ENCODE measurements around the gene SNCAIP.
"Not testable (repeated sequence)": the region's sequence is repeated elsewhere in the genome, so short reads cannot be mapped to it uniquely, and the experiment has no call there.

The SNCAIP gene

GRCh38 chr5:122465994-122466393, 154.0 kb downstream of the SNCAIP start:
- no peak for DNase-seq (ENCODE audit: low spot score)

DNA sequence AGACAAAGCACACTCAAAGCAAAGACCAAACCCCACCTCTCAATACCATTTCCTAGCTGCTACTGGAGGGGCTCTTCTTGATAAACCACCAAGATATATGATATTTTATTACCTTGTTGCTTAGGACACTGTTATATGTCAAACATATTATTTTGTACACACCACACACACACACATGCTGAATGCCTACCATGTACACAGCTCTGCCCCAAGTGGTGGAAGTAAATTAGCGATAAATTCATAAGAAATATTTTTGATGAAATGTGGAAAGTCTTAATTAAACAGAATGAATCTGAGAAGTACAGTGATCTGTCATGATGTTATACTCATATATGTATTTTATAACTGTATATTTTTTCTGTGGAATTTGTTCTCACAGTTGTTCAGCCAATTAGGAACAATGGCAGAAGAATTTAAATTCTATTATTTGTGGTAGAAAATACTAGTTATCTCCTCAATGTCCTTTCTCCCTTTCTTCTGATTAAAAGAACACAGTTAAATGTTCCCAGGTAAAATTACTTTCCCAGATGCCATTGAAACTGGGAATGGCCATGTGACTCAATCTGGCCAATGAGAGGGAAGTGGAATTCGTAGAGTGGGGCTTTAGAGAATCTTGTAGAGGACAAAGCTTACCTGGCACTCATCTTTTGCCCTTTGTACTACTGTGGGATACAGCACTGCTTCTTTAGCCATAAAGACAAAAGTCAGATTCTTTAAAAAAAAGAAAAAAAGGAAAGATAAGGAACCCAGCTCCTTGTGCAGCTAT, 156.5 kb downstream of the SNCAIP start:
- DNase-seq (ENCODE audit: low spot score): no peak

DNA sequence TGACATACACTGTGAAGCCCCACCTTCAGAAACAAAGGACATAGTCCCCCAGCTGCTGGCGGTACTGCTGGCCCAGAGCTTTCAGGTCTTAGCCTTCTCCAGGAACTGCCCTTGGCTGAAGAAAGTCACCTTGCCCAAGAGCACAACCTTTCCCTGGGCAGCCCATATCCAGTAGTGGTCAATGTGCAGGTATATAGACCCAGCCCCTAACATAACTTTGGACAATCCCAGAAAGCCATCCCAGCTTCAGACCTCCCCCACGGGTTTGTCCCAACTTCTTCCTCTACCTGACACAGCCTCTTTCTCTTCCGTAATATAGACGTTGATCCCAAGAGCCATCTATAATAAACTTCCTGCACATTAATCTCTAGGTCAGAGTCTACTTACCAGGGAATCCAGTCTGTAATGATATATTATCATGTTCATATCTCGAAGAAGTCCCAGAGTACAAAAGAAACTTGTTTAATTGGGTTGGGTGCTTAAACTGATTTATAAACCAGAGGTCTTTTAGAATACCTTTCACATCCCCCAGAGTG, 157.4 kb downstream of the SNCAIP start:
- no peak for DNase-seq (ENCODE audit: low spot score)

DNA sequence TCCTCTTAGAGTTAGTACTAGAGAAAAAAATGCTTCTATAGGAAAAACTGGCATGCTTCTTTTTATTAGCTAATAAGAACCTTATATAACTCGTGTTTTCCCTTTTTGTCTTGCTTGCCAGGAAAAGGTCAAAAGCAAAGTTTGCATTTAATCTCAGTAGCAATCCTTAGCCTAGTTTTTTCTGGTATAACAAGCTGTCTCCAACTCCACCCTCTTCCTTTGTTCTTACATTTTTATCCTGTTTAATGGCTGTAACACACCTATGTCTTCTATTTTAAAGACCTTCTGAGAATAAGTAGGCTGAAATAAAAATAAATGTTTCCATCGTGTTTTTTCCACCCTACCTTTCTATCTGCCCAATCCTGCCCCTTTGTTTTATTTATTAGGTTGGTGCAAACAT, 158.3 kb downstream of the SNCAIP start:
- no peak for DNase-seq (ENCODE audit: low spot score)

- DNase-seq (ENCODE audit: low spot score): no peak
These were observed 159.2 kb downstream of the SNCAIP start for GRCh38 chr5:122471031-122471751.

DNA sequence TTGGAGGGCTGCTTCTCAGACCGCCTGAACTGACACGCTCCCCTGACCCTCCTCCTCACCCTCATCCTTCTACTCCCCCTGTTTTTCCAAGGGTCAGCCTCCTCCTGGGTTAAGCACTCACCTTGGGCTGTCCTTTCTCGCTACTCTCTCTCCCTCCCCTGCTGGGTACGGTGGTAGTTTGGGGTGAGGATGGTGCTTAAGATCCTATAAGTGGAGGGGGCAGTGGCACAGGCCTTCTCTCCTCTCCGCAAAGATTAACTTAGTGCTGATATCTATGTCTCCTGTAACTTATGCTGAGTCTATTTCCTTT, 159.7 kb downstream of the SNCAIP start:
- DNase-seq (ENCODE audit: low spot score): no peak

DNA sequence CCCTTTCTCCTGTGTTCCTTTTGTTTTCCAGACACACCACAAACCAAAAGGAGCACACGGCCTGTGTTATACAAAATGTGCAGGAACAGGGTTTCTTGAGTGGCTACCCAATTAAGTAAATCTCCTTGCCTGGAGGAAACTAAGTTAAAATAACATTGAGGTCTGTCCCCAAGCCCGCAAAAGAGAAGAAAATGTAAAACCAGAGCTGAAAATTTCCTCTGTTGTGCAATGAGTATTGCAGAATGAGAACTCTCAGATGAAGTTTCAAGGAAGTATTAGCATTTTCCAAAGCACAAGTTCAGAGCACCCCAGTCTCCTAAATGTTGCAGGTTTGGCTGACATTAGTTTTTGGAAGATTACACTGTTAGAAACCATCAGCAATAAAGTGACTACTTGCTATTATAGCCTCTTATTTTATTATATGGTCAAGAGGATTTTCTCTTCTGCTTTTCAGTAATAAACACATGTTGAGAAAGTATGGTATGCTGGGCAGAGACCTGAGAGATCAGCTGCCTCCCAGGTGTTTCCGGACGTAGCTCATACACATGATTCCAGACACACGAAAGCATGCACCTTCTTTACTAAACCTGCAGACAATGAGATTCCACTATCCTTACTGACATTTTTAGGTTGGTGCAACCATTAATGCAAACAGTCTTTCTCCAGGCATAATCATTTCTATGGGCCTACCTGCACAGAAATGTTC, 161.3 kb downstream of the SNCAIP start:
- no peak for DNase-seq (ENCODE audit: low spot score)

GRCh38 chr5:122473941-122474340, 161.9 kb downstream of the SNCAIP start:
- no peak for DNase-seq (ENCODE audit: low spot score)

GRCh38 chr5:122478741-122479442, 166.9 kb downstream of the SNCAIP start:
- DNase-seq (ENCODE audit: low spot score): no peak

GRCh38 chr5:122480146-122480545, 168.1 kb downstream of the SNCAIP start:
- DNase-seq (ENCODE audit: low spot score): no peak

DNA sequence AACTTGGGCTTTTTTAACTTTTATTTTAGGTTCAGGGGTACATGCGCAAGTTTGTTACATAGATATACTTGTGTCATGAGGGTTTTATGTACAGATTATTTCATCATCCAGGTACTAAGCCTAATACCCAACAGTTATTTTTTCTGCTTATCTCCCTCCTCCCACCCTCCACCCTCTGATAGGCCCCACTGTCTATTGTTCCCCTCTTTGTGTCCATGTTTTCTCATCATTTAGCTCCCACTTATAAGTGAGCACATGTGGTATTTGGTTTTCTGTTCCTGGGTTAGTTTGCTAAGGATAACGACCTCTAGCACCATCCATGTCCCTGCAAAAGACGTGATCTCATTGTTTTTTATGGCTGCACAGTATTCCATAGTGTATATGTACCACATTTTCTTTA, 172.1 kb downstream of the SNCAIP start:
- DNase-seq (ENCODE audit: low spot score): no peak

DNA sequence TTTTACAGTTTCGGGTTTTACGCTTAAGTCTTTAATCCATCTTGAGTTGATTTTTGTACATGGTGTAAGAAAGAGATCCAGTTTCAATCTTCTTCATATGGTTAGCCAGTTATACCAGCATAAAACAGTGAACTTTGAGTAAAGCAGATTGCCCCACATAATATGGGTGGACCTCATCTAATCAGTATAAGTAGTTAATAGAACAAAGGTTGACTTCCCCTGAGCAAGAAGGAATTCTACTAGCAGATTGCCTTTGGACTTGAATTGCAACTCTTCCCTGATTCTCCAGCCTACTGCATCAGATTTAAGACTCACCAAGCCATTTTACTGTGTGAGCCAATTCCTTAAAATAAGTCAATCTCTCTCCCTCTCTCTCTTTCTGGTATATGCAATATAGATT, 173.2 kb downstream of the SNCAIP start:
- DNase-seq (ENCODE audit: low spot score): no peak

GRCh38 chr5:122486616-122487015, 174.6 kb downstream of the SNCAIP start:
- not testable (repeated sequence) for DNase-seq (ENCODE audit: low spot score)

DNA sequence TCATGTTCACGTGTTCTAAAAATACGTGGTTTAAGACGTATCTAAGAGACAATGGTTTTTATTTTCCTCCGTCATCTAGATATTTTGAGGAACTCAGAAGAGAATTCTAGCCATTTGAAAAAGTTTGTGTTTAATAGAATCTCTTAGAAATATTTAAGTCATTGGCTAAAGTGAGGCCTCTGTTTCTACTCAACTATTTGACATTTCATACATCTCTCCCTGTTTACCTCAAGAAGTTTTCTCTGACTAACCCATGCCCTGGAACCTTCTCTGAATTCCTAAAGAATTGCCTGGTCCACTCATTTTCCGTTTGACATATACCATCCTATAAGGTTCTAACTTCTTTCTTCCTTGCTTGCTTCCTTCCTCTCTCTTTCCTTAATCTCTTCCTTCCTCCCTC, 178.7 kb downstream of the SNCAIP start:
- no peak for DNase-seq (ENCODE audit: low spot score)

DNA sequence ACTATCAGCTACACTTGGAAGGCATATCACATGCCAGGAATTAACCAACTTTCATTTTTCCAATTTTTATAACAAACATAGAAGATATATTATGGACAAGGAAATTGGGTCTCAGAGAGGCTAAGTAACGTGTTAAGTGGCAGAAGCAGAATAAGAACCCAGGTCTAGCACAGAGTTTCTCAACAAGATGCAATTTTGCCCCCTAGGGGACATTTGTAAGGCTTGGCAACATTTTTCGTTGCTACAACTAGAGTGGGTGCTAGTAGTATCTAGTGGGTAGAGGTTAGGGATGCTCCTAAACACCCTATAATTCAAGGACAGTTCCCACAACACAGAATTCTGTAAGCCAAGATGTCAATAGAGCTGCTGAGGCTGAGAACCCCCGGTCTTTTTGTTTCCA, 180.6 kb downstream of the SNCAIP start:
- DNase-seq (ENCODE audit: low spot score): no peak

GRCh38 chr5:122493091-122494021, 181.3 kb downstream of the SNCAIP start:
- DNase-seq (ENCODE audit: low spot score): no peak

DNA sequence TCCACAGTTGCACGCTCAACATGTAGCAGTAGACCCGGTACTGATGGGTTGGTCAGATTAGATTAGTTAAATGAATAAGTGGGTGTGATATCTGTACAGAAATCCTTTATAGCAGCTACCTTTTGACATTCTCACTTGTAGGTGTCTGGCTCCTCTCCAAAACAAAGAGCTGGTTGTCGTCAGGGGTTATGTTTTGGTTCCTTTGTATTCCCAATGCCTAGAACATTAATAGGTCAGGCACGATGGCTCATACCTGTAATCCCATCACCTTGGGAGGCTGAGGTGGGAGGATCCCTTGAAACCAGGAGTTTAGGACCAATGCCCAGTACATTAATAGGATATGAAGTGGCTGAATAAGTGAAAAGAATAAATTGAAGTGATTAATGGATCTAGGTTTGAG, 182.1 kb downstream of the SNCAIP start:
- DNase-seq (ENCODE audit: low spot score): no peak

DNA sequence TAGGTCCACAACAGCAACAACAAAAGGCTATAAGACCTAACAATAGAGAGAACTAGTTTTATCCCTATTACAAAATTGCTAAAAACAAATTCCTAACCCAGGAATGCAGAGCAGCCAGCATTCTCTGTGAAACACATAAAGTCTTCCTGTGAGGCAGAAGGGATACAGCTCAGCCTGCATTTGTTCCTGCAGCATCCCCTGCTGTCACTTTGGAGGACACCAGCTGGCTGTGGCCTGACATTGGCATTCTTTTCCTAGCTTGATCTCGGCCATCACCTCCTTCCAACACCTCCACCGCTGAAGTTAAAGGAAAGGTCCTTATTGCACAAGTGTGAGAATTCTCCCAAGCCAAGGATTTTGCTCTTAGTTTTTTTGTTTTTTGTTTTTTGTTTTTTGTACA, 186.1 kb downstream of the SNCAIP start:
- peak; percentile 31 for DNase-seq (ENCODE audit: low spot score)

GRCh38 chr5:122499585-122499984, 187.5 kb downstream of the SNCAIP start:
- no peak for DNase-seq (ENCODE audit: low spot score)

DNA sequence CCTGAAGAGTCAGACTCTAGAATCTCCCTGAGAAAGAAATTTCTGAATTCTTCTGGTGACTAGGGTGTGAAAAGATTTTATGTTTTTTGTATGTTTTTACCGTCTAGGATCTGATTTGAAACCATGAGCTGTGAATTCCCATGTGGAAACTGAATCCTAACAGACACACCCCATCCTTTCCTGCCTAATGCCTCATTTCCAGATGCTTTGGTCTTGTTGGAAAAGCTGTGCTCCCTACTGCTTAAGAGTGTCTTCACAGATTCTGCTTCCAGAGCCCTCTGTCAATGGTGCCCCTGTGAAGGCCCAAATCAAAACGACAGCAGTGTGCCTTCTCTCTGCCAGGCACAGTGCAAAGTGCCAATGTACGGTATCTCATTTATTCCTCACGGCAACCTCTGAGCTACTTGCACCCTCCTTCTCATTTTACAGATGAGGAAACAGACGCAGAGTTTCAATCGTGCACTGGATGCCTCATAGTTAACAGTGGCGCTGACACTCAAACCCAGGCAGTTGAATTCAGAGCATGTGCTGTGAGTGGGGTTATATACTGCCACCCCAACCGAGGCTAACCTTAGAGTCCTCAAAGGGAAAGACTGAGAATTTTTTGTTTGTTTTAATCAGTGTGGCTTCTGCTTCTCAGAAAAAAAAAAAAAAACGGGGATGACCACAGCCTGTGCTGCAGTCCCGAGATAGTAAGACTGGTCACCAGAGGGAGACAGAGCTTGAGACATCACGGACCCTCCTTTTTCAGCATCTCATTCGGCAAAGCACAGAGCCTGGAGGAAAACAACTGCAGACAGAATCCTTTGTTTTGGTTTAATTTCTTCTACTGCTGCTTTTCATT, 188.4 kb downstream of the SNCAIP start:
- DNase-seq (ENCODE audit: low spot score): peak; percentile 74

Measured in GM03348 (cell line).